Measurements from ENCODE around the gene EBF3. TPM values are rescaled to one million over a fixed set of nuclear protein-coding genes. Genes with fewer than 3 reads are reported as not detected.

The EBF3 gene
- total RNA-seq, 1 experiment from 2014 or later: 0.22 TPM

- WGBS (ENCODE audit: extremely low coverage, insufficient read length, low lambda C conversion rate): no CpG with 5 or more reads among the region's 24 CpGs
- Histone ChIP-seq H3K23ac (ENCODE audit: insufficient read length, low read depth, low read length) (no peak overlapping the region), H2AFZ (ENCODE audit: low read length) (no peak overlapping the region), H2BK120ac (ENCODE audit: low read depth, low read length, poor library complexity, severe bottlenecking) (no peak overlapping the region), H2BK15ac (ENCODE audit: low read depth, low read length) (no peak overlapping the region), H3K27me3 (ENCODE audit: insufficient read depth, low read length) (no peaks in the 10 kb centered on the region), H3K56ac (ENCODE audit: insufficient read length, low read depth, low read length) (no peak overlapping the region), H3T11ph (ENCODE audit: low read length) (no peak overlapping the region), H3K4ac (ENCODE audit: low read depth, low read length) (no peak overlapping the region), H4K5ac (ENCODE audit: insufficient read length, low read depth, low read length) (no peak overlapping the region), H2BK20ac (ENCODE audit: low read depth, low read length, poor library complexity, severe bottlenecking) (no peak overlapping the region), H3K4me2 (ENCODE audit: insufficient read depth, insufficient read length, low read length) (no peak overlapping the region), H4K91ac (ENCODE audit: insufficient read length, low read depth, low read length) (no peak overlapping the region), H3K79me1 (ENCODE audit: insufficient read depth, low read depth, low read length, poor library complexity, severe bottlenecking) (no peaks in the 10 kb centered on the region), H2BK12ac (ENCODE audit: insufficient read length, low read depth, low read length) (no peak overlapping the region), H2BK5ac (ENCODE audit: insufficient read length, low read length) (no peak overlapping the region), H3K9ac (ENCODE audit: extremely low read depth, insufficient read length, low read length) (no peak overlapping the region), H3K4me1 (ENCODE audit: insufficient read depth, low read length) (no peaks in the 10 kb centered on the region), H4K8ac (replicated peaks; ENCODE audit: insufficient read length, low read depth, low read length) (no peak overlapping the region), H3K27ac (ENCODE audit: insufficient read length, low read depth, low read length) (no peak overlapping the region), H3K9me3 (ENCODE audit: control insufficient read depth, low read depth, low read length) (no peaks in the 10 kb centered on the region), H2AK5ac (ENCODE audit: insufficient read length, low read length) (no peak overlapping the region), H3K79me2 (ENCODE audit: insufficient read depth, low read length) (no peaks in the 10 kb centered on the region), H4K20me1 (ENCODE audit: control insufficient read depth, insufficient read depth, insufficient read length) (no peaks in the 10 kb centered on the region), H3K14ac (ENCODE audit: insufficient read depth, low read length) (no peak overlapping the region), H3K18ac (ENCODE audit: insufficient read length, low read depth, low read length) (no peak overlapping the region), H3K23me2 (ENCODE audit: insufficient read length, low read depth, low read length, poor library complexity, severe bottlenecking) (no peaks in the 10 kb centered on the region)
- H3K36me3 Mint-ChIP-seq (ENCODE audit: insufficient read depth in 1 of 3, low read depth in 3 of 3): no peaks in the 10 kb centered on the region; a peak in 1 of 7 replicates
- no peak for DNase-seq
- no peaks in the 10 kb centered on the region; a peak in 1 of 5 replicates for H3K9me3 Mint-ChIP-seq
- TF ChIP-seq CTCF (conservative IDR thresholded peaks at IDR 0.05): no peak
- H3K27me3 Mint-ChIP-seq (ENCODE audit: low read depth): peaks cover 8% of the 10 kb centered on the region
- no peak overlapping the region for H3K4me3 Mint-ChIP-seq
- no peak overlapping the region; a peak in 1 of 7 replicates for H3K27ac Mint-ChIP-seq
- H3K4me1 Mint-ChIP-seq: peaks cover 4 to 6% of the 10 kb centered on the region in 2 experiments; a peak in 2 of 4 replicates
Observed at GRCh38 chr10:129932751-129933433, 31.2 kb downstream of the EBF3 start.
